Measurements from ENCODE around the gene LRMDA.

DNA sequence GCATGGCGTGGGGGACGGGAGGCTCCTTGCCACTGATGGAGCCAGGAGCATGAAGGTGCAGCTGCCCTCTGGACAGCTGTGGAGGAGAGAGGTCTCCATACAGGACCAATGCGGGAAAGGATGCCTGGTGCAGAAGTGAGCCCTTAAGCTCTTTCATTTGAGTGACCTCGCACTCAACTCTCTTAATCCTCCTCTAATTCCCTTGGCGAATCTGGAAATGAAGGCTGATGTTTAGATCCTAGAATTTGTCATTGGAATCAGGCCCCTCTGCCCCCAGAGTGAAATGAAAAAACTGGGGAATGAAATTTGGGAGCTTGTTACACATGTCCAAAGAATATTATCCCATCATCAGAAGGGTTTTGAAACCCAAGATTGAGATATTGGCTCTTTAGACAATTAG, 639.5 kb downstream of the LRMDA start:
- TF ChIP-seq RAD21 (IDR thresholded peaks at IDR 0.05; ENCODE audit: low read depth) (no peak), YY1 (IDR thresholded peaks at IDR 0.05; ENCODE audit: low read depth) (no peak), NFIC (IDR thresholded peaks at IDR 0.05) (no peak), TEAD4 (IDR thresholded peaks at IDR 0.05) (no peak), CREB1 (IDR thresholded peaks at IDR 0.05; ENCODE audit: low read depth) (no peak), CEBPB (IDR thresholded peaks at IDR 0.05) (no peak), EP300 (IDR thresholded peaks at IDR 0.05; ENCODE audit: borderline replicate concordance) (no peak), FOXM1 (IDR thresholded peaks at IDR 0.05; ENCODE audit: borderline replicate concordance, low read depth) (no peak)
- TF ChIP-seq, protein P1, sequence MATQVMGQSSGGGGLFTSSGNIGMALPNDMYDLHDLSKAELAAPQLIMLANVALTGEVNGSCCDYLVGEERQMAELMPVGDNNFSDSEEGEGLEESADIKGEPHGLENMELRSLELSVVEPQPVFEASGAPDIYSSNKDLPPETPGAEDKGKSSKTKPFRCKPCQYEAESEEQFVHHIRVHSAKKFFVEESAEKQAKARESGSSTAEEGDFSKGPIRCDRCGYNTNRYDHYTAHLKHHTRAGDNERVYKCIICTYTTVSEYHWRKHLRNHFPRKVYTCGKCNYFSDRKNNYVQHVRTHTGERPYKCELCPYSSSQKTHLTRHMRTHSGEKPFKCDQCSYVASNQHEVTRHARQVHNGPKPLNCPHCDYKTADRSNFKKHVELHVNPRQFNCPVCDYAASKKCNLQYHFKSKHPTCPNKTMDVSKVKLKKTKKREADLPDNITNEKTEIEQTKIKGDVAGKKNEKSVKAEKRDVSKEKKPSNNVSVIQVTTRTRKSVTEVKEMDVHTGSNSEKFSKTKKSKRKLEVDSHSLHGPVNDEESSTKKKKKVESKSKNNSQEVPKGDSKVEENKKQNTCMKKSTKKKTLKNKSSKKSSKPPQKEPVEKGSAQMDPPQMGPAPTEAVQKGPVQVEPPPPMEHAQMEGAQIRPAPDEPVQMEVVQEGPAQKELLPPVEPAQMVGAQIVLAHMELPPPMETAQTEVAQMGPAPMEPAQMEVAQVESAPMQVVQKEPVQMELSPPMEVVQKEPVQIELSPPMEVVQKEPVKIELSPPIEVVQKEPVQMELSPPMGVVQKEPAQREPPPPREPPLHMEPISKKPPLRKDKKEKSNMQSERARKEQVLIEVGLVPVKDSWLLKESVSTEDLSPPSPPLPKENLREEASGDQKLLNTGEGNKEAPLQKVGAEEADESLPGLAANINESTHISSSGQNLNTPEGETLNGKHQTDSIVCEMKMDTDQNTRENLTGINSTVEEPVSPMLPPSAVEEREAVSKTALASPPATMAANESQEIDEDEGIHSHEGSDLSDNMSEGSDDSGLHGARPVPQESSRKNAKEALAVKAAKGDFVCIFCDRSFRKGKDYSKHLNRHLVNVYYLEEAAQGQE (IDR thresholded peaks at IDR 0.05; ENCODE audit: low read depth), result no peak
- TF ChIP-seq, protein P2, sequence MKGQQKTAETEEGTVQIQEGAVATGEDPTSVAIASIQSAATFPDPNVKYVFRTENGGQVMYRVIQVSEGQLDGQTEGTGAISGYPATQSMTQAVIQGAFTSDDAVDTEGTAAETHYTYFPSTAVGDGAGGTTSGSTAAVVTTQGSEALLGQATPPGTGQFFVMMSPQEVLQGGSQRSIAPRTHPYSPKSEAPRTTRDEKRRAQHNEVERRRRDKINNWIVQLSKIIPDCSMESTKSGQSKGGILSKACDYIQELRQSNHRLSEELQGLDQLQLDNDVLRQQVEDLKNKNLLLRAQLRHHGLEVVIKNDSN (IDR thresholded peaks at IDR 0.05), result no peak

Data from Ishikawa (cell line).